HepG2 (cell line): ENCODE data around the gene GALNT9. TPM values are rescaled to one million over a fixed set of nuclear protein-coding genes. Genes with fewer than 3 reads are reported as not detected.

Experiments
- AKAP8 ChIP-seq: sonication (generic); formaldehyde crosslinking; IDR thresholded peaks from 2 replicates; pipeline ENCODE4 v1.5.1; 2020; ENCODE audit warnings: mild to moderate bottlenecking, missing genetic modification reagents
- POLR2AphosphoS2 ChIP-seq: IDR thresholded peaks from 2 replicates; pipeline ENCODE4 v1.6.1; 2011; ENCODE audit warnings: low read depth, low read length, improper control_type of control experiment
- SRF ChIP-seq: IDR thresholded peaks from 2 replicates; pipeline ENCODE4 v1.6.1; 2011; ENCODE audit warnings: mild to moderate bottlenecking, low read depth, low read length, moderate library complexity
- polyA plus RNA-seq, 8 experiments: library from polyadenylated mRNA; depleted of rRNA in 3 of 8; stranded (reverse) in 7 of 8; unstranded in 1 of 8; fragments of >200 nt; fragmentation: Illumina TruSeq in 4 of 8; extraction: Trizol in 4 of 8; gene quantifications; 2 replicates each; pipeline versions ENCODE4 v1.2.1 to v1.2.3, GENCODE V29; 2011 to 2016; ENCODE audit warnings: low read depth in 4 of 8, missing spikeins in 1 of 8, mixed read lengths in 1 of 8; ENCODE audit not compliant: insufficient read depth in 1 of 8
- total RNA-seq, 5 experiments: library from RNA; depleted of rRNA; stranded (reverse); fragments of >200 nt; fragmentation: Illumina TruSeq; extraction: Trizol; gene quantifications; 2 replicates each; pipeline ENCODE4 v1.2.3, GENCODE V29; 2016; ENCODE audit warnings: low read depth in 1 of 5
- TF ChIP-seq, protein P1 (sequence below): sonication (generic); formaldehyde crosslinking; IDR thresholded peaks from 2 replicates; pipeline ENCODE4 v1.4.0; 2020; ENCODE audit warnings: mild to moderate bottlenecking, missing genetic modification reagents

Gene GALNT9
- total and polyA plus RNA-seq, 2 of the 13 experiments (the other 11 are each of a cell fraction or from before 2014, with no cell fraction given) = 0.04 TPM; not detected in 1

DNA sequence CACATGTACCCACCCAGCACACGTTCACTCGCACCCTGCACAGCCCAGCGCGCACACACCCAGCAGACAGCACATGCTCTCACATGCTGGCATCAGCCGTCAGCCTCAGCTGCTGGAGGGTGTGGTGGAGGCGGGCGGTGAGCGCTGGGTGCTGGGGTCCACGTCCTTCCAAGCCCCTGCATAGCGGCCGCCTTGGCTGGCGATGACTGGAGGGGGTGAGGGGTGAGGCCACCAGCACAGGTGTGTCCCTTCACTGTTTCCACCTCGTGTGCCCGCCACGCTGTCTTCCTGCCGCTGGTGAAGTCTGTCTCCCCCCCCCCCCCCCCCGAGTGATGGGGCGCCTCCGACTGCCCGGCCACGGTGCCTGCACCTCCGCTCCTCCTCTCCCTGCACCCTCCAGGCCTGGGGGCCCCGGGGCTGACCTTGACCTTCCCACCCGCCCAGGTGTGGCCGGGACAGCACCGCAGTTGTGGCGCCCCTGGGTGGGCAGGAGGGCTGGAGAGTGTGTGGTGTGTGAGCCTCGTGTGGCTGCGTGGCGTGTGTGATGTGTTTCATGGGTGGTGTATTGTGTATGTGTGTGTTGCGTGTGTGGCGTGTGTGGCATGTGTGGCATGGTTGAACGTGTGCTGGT lies 147.7 kb downstream of the GALNT9 start (continued):
- TF ChIP-seq, protein P1, sequence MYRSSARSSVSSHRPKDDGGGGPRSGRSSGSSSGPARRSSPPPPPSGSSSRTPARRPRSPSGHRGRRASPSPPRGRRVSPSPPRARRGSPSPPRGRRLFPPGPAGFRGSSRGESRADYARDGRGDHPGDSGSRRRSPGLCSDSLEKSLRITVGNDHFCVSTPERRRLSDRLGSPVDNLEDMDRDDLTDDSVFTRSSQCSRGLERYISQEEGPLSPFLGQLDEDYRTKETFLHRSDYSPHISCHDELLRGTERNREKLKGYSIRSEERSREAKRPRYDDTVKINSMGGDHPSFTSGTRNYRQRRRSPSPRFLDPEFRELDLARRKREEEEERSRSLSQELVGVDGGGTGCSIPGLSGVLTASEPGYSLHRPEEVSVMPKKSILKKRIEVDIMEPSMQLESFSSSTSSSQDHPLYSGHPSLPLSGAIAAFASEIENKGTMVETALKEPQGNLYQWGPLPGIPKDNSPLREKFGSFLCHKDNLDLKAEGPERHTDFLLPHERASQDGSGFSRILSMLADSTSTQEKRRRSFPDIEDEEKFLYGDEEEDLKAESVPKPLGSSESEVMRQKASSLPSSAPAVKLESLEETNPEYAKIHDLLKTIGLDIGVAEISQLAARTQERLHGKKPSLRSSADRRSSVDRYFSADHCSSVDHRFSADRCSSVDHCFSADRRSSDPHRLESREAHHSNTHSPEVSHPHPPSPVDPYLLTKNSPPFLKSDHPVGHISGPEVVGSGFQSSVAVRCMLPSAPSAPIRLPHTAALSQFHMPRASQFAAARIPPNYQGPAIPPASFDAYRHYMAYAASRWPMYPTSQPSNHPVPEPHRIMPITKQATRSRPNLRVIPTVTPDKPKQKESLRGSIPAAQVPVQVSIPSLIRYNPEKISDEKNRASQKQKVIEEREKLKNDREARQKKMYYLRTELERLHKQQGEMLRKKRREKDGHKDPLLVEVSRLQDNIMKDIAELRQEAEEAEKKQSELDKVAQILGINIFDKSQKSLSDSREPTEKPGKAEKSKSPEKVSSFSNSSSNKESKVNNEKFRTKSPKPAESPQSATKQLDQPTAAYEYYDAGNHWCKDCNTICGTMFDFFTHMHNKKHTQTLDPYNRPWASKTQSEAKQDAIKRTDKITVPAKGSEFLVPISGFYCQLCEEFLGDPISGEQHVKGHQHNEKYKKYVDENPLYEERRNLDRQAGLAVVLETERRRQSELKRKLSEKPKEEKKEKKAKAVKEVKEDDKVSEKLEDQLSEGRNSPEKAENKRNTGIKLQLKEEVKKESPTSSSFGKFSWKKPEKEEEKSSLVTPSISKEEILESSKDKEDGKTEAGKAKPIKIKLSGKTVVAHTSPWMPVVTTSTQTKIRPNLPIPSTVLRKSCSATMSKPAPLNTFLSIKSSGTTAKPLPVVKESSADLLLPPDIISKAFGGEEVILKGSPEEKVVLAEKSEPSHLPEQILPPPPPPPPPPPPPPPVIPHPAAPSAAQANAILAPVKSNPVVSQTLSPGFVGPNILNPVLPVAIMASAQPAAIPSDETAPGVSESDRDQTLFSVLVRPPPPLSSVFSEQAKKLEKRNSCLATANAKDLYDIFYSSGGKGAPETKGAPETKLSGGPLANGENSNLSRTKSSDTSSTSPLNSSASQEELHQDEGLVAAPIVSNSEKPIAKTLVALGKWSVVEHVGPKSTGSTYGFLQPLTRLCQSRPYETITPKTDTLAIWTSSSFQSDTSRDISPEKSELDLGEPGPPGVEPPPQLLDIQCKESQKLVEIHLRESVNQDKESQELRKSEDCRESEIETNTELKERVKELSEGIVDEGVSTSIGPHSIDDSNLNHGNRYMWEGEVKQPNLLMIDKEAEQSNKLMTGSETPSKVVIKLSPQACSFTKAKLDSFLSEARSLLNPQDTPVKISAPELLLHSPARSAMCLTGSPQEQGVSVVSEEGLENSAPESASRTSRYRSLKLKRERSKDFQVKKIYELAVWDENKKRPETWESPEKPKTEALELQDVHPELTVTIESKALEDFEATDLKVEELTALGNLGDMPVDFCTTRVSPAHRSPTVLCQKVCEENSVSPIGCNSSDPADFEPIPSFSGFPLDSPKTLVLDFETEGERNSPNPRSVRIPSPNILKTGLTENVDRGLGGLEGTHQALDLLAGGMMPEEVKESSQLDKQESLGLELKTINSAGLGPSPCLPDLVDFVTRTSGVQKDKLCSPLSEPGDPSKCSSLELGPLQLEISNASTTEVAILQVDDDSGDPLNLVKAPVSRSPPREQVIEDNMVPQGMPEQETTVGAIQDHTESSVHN (CRISPR knock-in tag) = no peak
- TF ChIP-seq POLR2AphosphoS2 = no peak
- TF ChIP-seq SRF = no peak
- TF ChIP-seq AKAP8 (CRISPR knock-in tag) = no peak
